Activated naive CD4-positive, alpha-beta T cell treated with anti-CD3 and anti-CD28 coated beads for 36 hours (primary cell): ENCODE data around the gene CDK11B. TPM values are rescaled to one million over a fixed set of nuclear protein-coding genes. Genes with fewer than 3 reads are reported as not detected.
"Not testable (repeated sequence)": the region's sequence is repeated elsewhere in the genome, so short reads cannot be mapped to it uniquely, and the experiment has no call there.

ENCODE experiments used
- CTCF ChIA-PET: fragments of 350-600 bp; sonication (Branson Sonifier 250); formaldehyde crosslinking; loops from one replicate; lab custom pipeline; 2021; ENCODE audit warnings: antibody characterized with exemption; lab: Charles Lee
- DNase-seq: peaks from one replicate; pipeline ENCODE4 v3.0.0-alpha.2; 2020
- H3K27ac Mint-ChIP-seq: one replicate; pipeline ENCODE4 v1.8.0; 2021; ENCODE audit warnings: mild to moderate bottlenecking, mixed read lengths
- H3K27me3 Mint-ChIP-seq: one replicate; pipeline ENCODE4 v1.8.0; 2021; ENCODE audit warnings: low read depth, mixed read lengths
- H3K36me3 Mint-ChIP-seq: one replicate; pipeline ENCODE4 v1.8.0; 2021; ENCODE audit warnings: low read depth, mixed read lengths
- H3K4me1 Mint-ChIP-seq: one replicate; pipeline ENCODE4 v1.8.0; 2021; ENCODE audit warnings: low read depth, mixed read lengths
- H3K4me3 Mint-ChIP-seq: one replicate; pipeline ENCODE4 v1.8.0; 2021; ENCODE audit warnings: mild to moderate bottlenecking, moderate library complexity, mixed read lengths
- H3K9me3 Mint-ChIP-seq: one replicate; pipeline ENCODE4 v1.8.0; 2021; ENCODE audit warnings: mixed read lengths
- intact Hi-C: fragments of 100-400 bp; cut with micrococcal nuclease; formaldehyde crosslinking; loops from one replicate; pipeline ENCODE4 v1.15.1; 2023
- total RNA-seq, 2 experiments: library from RNA; stranded (reverse); gene quantifications; one replicate each; pipeline ENCODE4 v1.2.3, GENCODE V29; 2021

CDK11B gene
- total RNA-seq, 2 experiments from 2014 or later: 33.7 to 34.4 TPM

GRCh38 chr1:1665815-1666251, 7.0 kb upstream of the CDK11B start:
- CTCF ChIA-PET: interaction anchor here (1.3 to 1.7 kb wide), 2 partner anchors 12 to 107 kb away, joined by 3 to 9 read pairs; no protein-coding TSS in a partner anchor
- H3K9me3 Mint-ChIP-seq: no peaks in the 10 kb centered on the region
- intact Hi-C loops: no loop called here
- H3K27me3 Mint-ChIP-seq: no peaks in the 10 kb centered on the region
- DNase-seq: peak; percentile 31
- no peak overlapping the region for H3K4me3 Mint-ChIP-seq
- H3K27ac Mint-ChIP-seq: no peak overlapping the region
- peaks cover 3% of the 10 kb centered on the region for H3K4me1 Mint-ChIP-seq
- H3K36me3 Mint-ChIP-seq: peaks cover 3% of the 10 kb centered on the region

GRCh38 chr1:1664941-1665814, 6.4 kb upstream of the CDK11B start:
- no peak overlapping the region for H3K27ac Mint-ChIP-seq
- CTCF ChIA-PET: interaction anchor here (1.3 to 1.7 kb wide), 2 partner anchors 13 to 106 kb away, joined by 3 to 9 read pairs; no protein-coding TSS in a partner anchor
- intact Hi-C loops: no loop called here

GRCh38 chr1:1664318-1664717, 5.5 kb upstream of the CDK11B start:
- H3K9me3 Mint-ChIP-seq, intact Hi-C loops, CTCF ChIA-PET, H3K4me1 Mint-ChIP-seq, H3K27ac Mint-ChIP-seq, H3K27me3 Mint-ChIP-seq, H3K36me3 Mint-ChIP-seq, H3K4me3 Mint-ChIP-seq, DNase-seq: not testable (repeated sequence)

More at GRCh38 chr1:1664941-1665814, 6.4 kb upstream of the CDK11B start:
- Mint-ChIP-seq H3K27me3 (no peaks in the 10 kb centered on the region), H3K36me3 (peaks cover 3% of the 10 kb centered on the region), H3K4me3 (no peak overlapping the region), H3K9me3 (no peaks in the 10 kb centered on the region), H3K4me1 (peaks cover 3% of the 10 kb centered on the region)
- no peak for DNase-seq

- CTCF ChIA-PET, H3K9me3 Mint-ChIP-seq, intact Hi-C loops, H3K36me3 Mint-ChIP-seq, H3K27ac Mint-ChIP-seq, H3K4me1 Mint-ChIP-seq, H3K4me3 Mint-ChIP-seq, H3K27me3 Mint-ChIP-seq, DNase-seq: not testable (repeated sequence)
These were observed 4.2 kb upstream of the CDK11B start for GRCh38 chr1:1662830-1663560.

- intact Hi-C loops, CTCF ChIA-PET, H3K36me3 Mint-ChIP-seq, H3K9me3 Mint-ChIP-seq, H3K4me1 Mint-ChIP-seq, H3K4me3 Mint-ChIP-seq, DNase-seq, H3K27me3 Mint-ChIP-seq, H3K27ac Mint-ChIP-seq: not testable (repeated sequence)
These were observed 3.6 kb upstream of the CDK11B start for GRCh38 chr1:1662392-1662791.

- CTCF ChIA-PET: interaction anchor here (0.6 kb wide), 1 partner anchor 408 kb away, joined by 4 read pairs; no protein-coding TSS in a partner anchor
- intact Hi-C loops, H3K9me3 Mint-ChIP-seq, H3K27me3 Mint-ChIP-seq, H3K4me1 Mint-ChIP-seq, H3K4me3 Mint-ChIP-seq, DNase-seq, H3K27ac Mint-ChIP-seq: not testable (repeated sequence)
- peaks cover 38% of the 10 kb centered on the region for H3K36me3 Mint-ChIP-seq
These were observed 10.5 kb downstream of the CDK11B start for GRCh38 chr1:1648265-1648664.

- intact Hi-C loops: not testable (repeated sequence)
These were observed 11.1 kb downstream of the CDK11B start for GRCh38 chr1:1647567-1648241.

GRCh38 chr1:1646326-1646725, 12.5 kb downstream of the CDK11B start:
- CTCF ChIA-PET, H3K4me3 Mint-ChIP-seq, DNase-seq, H3K4me1 Mint-ChIP-seq, H3K9me3 Mint-ChIP-seq, H3K27ac Mint-ChIP-seq, H3K27me3 Mint-ChIP-seq, intact Hi-C loops: not testable (repeated sequence)
- H3K36me3 Mint-ChIP-seq: peaks cover 27% of the 10 kb centered on the region

More at GRCh38 chr1:1647567-1648241, 11.1 kb downstream of the CDK11B start:
- not testable (repeated sequence) for H3K4me3 Mint-ChIP-seq, H3K27ac Mint-ChIP-seq, H3K27me3 Mint-ChIP-seq, H3K9me3 Mint-ChIP-seq, DNase-seq, H3K4me1 Mint-ChIP-seq
- peaks cover 37% of the 10 kb centered on the region for H3K36me3 Mint-ChIP-seq
- CTCF ChIA-PET: interaction anchor here (0.6 kb wide), 1 partner anchor 409 kb away, joined by 4 read pairs; no protein-coding TSS in a partner anchor

- intact Hi-C loops, H3K36me3 Mint-ChIP-seq, H3K4me1 Mint-ChIP-seq: not testable (repeated sequence)
These were observed 17.9 kb downstream of the CDK11B start for GRCh38 chr1:1640711-1641461.

GRCh38 chr1:1640081-1640480, 18.7 kb downstream of the CDK11B start:
- H3K36me3 Mint-ChIP-seq, intact Hi-C loops: not testable (repeated sequence)

More at GRCh38 chr1:1640711-1641461, 17.9 kb downstream of the CDK11B start:
- DNase-seq, H3K4me3 Mint-ChIP-seq, H3K9me3 Mint-ChIP-seq, H3K27ac Mint-ChIP-seq, H3K27me3 Mint-ChIP-seq, CTCF ChIA-PET: not testable (repeated sequence)

GRCh38 chr1:1639368-1639767, 19.4 kb downstream of the CDK11B start:
- H3K4me1 Mint-ChIP-seq, H3K4me3 Mint-ChIP-seq, H3K36me3 Mint-ChIP-seq, H3K9me3 Mint-ChIP-seq, CTCF ChIA-PET, H3K27ac Mint-ChIP-seq, intact Hi-C loops, DNase-seq, H3K27me3 Mint-ChIP-seq: not testable (repeated sequence)

More at GRCh38 chr1:1640081-1640480, 18.7 kb downstream of the CDK11B start:
- H3K27ac Mint-ChIP-seq, H3K4me3 Mint-ChIP-seq, H3K9me3 Mint-ChIP-seq, DNase-seq, H3K27me3 Mint-ChIP-seq, H3K4me1 Mint-ChIP-seq, CTCF ChIA-PET: not testable (repeated sequence)
